A549 (cell line): ENCODE results near the gene GLIS1. TPM values are rescaled to one million over a fixed set of nuclear protein-coding genes. Genes with fewer than 3 reads are reported as not detected.

Source experiments
- ATAC-seq, 2 experiments: fragments of 200-7000 bp in 1 of 2; fragments of >200 bp in 1 of 2; cut with Nextera tagmentation in 1 of 2; cut with Tn5 transposase in 1 of 2; 3 replicates each; pipeline versions ENCODE4 v1.8.0 to v1.9.1; 2018 to 2020; ENCODE audit warnings: mild to moderate bottlenecking in 1 of 2, moderate library complexity in 1 of 2
- CTCF ChIA-PET: fragments of 300-600 bp; sonication (Branson Sonifier 250); formaldehyde crosslinking; extraction: SDS; loops from one replicate; lab custom pipeline; 2021; ENCODE audit warnings: antibody characterized with exemption, inconsistent platforms; lab: Yijun Ruan, JAX
- POLR2A ChIA-PET: fragments of 350-600 bp; formaldehyde crosslinking; extraction: SDS; loops from one replicate; lab custom pipeline; 2021; ENCODE audit warnings: antibody characterized with exemption, inconsistent platforms; lab: Yijun Ruan, JAX
- DNase-seq, 2 experiments: peaks; one replicate each; pipeline versions ENCODE4 v3.0.0 to v3.0.0-alpha.2; 2011 to 2016; ENCODE audit warnings: low read depth in 1 of 2, low spot score in 1 of 2
- FAIRE-seq: peaks from 2 replicates; lab custom pipeline; 2011; peaks lifted over from hg19 to GRCh38; lab: Jason Lieb, UNC
- H3K27ac ChIP-seq, 2 experiments: fragments of >200 bp; sonication (Bioruptor Twin); formaldehyde crosslinking; 3 replicates each; pipeline ENCODE4 v1.5.1; 2016 to 2017
- H3K4me1 ChIP-seq: fragments of >200 bp; sonication (Bioruptor Twin); formaldehyde crosslinking; 3 replicates; pipeline ENCODE4 v1.6.1; 2016
- H3K4me2 ChIP-seq: fragments of >200 bp; sonication (Bioruptor Twin); formaldehyde crosslinking; 3 replicates; pipeline ENCODE4 v1.6.1; 2016
- H3K4me3 ChIP-seq: fragments of >200 bp; sonication (Bioruptor Twin); formaldehyde crosslinking; 3 replicates; pipeline ENCODE4 v1.5.1; 2016
- H3K9me3 ChIP-seq: fragments of >200 bp; sonication (Bioruptor Twin); formaldehyde crosslinking; 3 replicates; pipeline ENCODE4 v1.6.1; 2016
- CBX8 ChIP-seq: fragments of 200-600 bp; sonication (generic); IDR thresholded peaks from 2 replicates; pipeline ENCODE4 v1.6.1; 2016
- CEBPB ChIP-seq, 2 experiments: fragments of >200 bp in 1 of 2; sonication (Bioruptor Twin) in 1 of 2; formaldehyde crosslinking in 1 of 2; IDR thresholded peaks; 2 replicates each; pipeline ENCODE4 v1.6.1; 2012 to 2016
- EHF ChIP-seq: fragments of 250-450 bp; sonication (Bioruptor Pico); IDR thresholded peaks from 2 replicates; pipeline ENCODE4 v1.5.0; 2020; ENCODE audit warnings: mild to moderate bottlenecking
- ELK1 ChIP-seq: fragments of 150-350 bp; IDR thresholded peaks from 2 replicates; pipeline ENCODE4 v1.6.1; 2014; ENCODE audit warnings: low read depth, mild to moderate bottlenecking, low read length
- ESRRA ChIP-seq: fragments of 150-350 bp; IDR thresholded peaks from 2 replicates; pipeline ENCODE4 v1.6.1; 2014; ENCODE audit warnings: mild to moderate bottlenecking, low read length, borderline replicate concordance
- FOSL2 ChIP-seq, 2 experiments: fragments of 450-650 bp in 1 of 2; fragments of >200 bp in 1 of 2; sonication (Bioruptor Twin) in 1 of 2; formaldehyde crosslinking; IDR thresholded peaks; 2 replicates each; pipeline versions ENCODE4 v1.5.0 to v1.6.1; 2016 to 2020; ENCODE audit warnings: mild to moderate bottlenecking in 1 of 2, moderate library complexity in 1 of 2
- GATA3 ChIP-seq: IDR thresholded peaks from 2 replicates; pipeline ENCODE4 v1.6.1; 2012; ENCODE audit warnings: borderline replicate concordance
- HEYL ChIP-seq: fragments of 250-450 bp; sonication (Bioruptor Pico); IDR thresholded peaks from 2 replicates; pipeline ENCODE4 v1.8.0; 2021; ENCODE audit warnings: mild to moderate bottlenecking, moderate library complexity
- HMGXB4 ChIP-seq: fragments of 250-450 bp; sonication (Bioruptor Pico); IDR thresholded peaks from 2 replicates; pipeline ENCODE4 v1.5.0; 2021; ENCODE audit warnings: mild to moderate bottlenecking, moderate library complexity, borderline replicate concordance
- HOXB5 ChIP-seq: fragments of 250-450 bp; sonication (Bioruptor Pico); IDR thresholded peaks from 2 replicates; pipeline ENCODE4 v1.5.0; 2020; ENCODE audit warnings: mild to moderate bottlenecking, moderate library complexity
- JUN ChIP-seq, 2 experiments: fragments of >200 bp; sonication (Bioruptor Twin); formaldehyde crosslinking; IDR thresholded peaks; 2 replicates in 1 of 2; 3 replicates in 1 of 2; pipeline ENCODE4 v1.6.1; 2016 to 2017
- KDM5A ChIP-seq: fragments of 200-600 bp; sonication (generic); IDR thresholded peaks from 2 replicates; pipeline ENCODE4 v1.6.1; 2016; ENCODE audit warnings: antibody characterized with exemption, mild to moderate bottlenecking
- NFE2L2 ChIP-seq: fragments of 150-350 bp; conservative IDR thresholded peaks from 2 replicates; pipeline ENCODE4 v1.6.1; 2014; ENCODE audit warnings: low read length
- NR3C1 ChIP-seq: fragments of >200 bp; sonication (Bioruptor Twin); formaldehyde crosslinking; IDR thresholded peaks from 3 replicates; pipeline ENCODE4 v1.6.1; 2017
- RARB ChIP-seq: fragments of 250-450 bp; sonication (Bioruptor Pico); IDR thresholded peaks from 2 replicates; pipeline ENCODE4 v1.8.0; 2021; ENCODE audit warnings: mild to moderate bottlenecking, moderate library complexity
- RCOR1 ChIP-seq: fragments of 150-350 bp; IDR thresholded peaks from 2 replicates; pipeline ENCODE4 v1.6.1; 2014; ENCODE audit warnings: antibody characterized with exemption, low read length, low read depth
- RFX5 ChIP-seq: fragments of 450-650 bp; IDR thresholded peaks from 2 replicates; pipeline ENCODE4 v1.7.1; 2014; ENCODE audit warnings: antibody characterized with exemption, mild to moderate bottlenecking, moderate library complexity
- RNF2 ChIP-seq: fragments of 200-600 bp; sonication (generic); IDR thresholded peaks from 2 replicates; pipeline ENCODE4 v1.6.1; 2016; ENCODE audit warnings: low read depth, mild to moderate bottlenecking, antibody characterized with exemption, moderate library complexity, borderline replicate concordance
- TFCP2L1 ChIP-seq: fragments of 250-450 bp; sonication (Bioruptor Pico); IDR thresholded peaks from 2 replicates; pipeline ENCODE4 v1.5.0; 2021; ENCODE audit warnings: mild to moderate bottlenecking
- ZC3H11A ChIP-seq: fragments of 450-650 bp; IDR thresholded peaks from 2 replicates; pipeline ENCODE4 v1.6.1; 2014; ENCODE audit warnings: antibody characterized with exemption, mild to moderate bottlenecking
- ZSCAN20 ChIP-seq: fragments of 250-450 bp; sonication (Bioruptor Pico); IDR thresholded peaks from 2 replicates; pipeline ENCODE4 v1.8.0; 2022; ENCODE audit warnings: mild to moderate bottlenecking, moderate library complexity
- WGBS: methylation state at CpG from one replicate; pipeline ENCODE4 v1.1.6; 2017; ENCODE audit errors: missing lambda C conversion rate; 5-methylcytosine and 5-hydroxymethylcytosine counted together
- polyA plus RNA-seq, 4 experiments: library from polyadenylated mRNA; depleted of rRNA in 3 of 4; stranded (reverse); fragments of >200 nt; fragmentation: RNase III in 1 of 4; extraction: RNeasy Plus Mini Kit Qiagen cat#74134 plus additional on column Dnase treatment in 1 of 4; gene quantifications; 2 replicates in 3 of 4; 3 replicates in 1 of 4; pipeline ENCODE4 v1.2.3, GENCODE V29; 2011 to 2017
- TF ChIP-seq, protein P1 (sequence below): IDR thresholded peaks from 2 replicates; pipeline ENCODE4 v1.6.1; 2012; ENCODE audit warnings: low read depth, borderline replicate concordance
- TF ChIP-seq, protein P2 (sequence below): IDR thresholded peaks from 2 replicates; pipeline ENCODE4 v1.6.1; 2012

The GLIS1 gene
- polyA plus RNA-seq, 2 of the 4 experiments (the other 2 are of a cell fraction): 0.04 TPM; not detected in 1

DNA sequence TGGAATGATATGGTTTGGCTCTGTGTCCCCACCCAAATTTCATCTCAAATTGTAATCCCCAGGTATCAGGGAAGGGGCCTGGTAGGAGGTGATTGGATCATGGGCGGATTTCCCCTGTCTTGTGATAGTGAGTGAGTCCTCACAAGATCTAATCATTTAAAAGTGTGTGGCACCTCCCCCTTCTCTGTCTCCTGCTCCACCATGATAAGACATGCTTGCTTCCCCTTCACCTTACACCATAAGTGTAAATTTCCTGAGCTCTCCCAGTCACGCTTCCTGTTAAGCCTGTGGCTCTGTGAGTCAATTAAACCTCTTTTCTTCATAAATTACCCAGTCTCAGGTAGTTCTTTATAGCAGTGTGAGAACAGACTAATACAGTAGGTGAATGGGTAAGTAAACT lies 170.4 kb downstream of the GLIS1 start:
- TF ChIP-seq, protein P1, sequence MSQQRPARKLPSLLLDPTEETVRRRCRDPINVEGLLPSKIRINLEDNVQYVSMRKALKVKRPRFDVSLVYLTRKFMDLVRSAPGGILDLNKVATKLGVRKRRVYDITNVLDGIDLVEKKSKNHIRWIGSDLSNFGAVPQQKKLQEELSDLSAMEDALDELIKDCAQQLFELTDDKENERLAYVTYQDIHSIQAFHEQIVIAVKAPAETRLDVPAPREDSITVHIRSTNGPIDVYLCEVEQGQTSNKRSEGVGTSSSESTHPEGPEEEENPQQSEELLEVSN: no peak
- TF ChIP-seq HEYL (no peak), ZSCAN20 (no peak), RNF2 (no peak), ELK1 (no peak), RCOR1 (no peak), TFCP2L1 (CRISPR knock-in tag) (no peak), RARB (CRISPR knock-in tag) (no peak)
- TF ChIP-seq, protein P2, sequence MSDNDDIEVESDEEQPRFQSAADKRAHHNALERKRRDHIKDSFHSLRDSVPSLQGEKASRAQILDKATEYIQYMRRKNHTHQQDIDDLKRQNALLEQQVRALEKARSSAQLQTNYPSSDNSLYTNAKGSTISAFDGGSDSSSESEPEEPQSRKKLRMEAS: no peak
- TF ChIP-seq, all 56 proteins: peak for 0
- no peak overlapping the region for H3K4me3 ChIP-seq
- ChIA-PET CTCF (no interaction called here), POLR2A (no interaction called here)
- H3K27ac ChIP-seq: no peak overlapping the region
- no peak overlapping the region for H3K4me2 ChIP-seq
- DNase-seq (no peak), FAIRE-seq (no peak), ATAC-seq (no peak)
- no peaks in the 10 kb centered on the region for H3K9me3 ChIP-seq
- H3K4me1 ChIP-seq: peaks cover 7% of the 10 kb centered on the region; the same call in 1 of the 3 replicates
- WGBS: 85% methylated on average over 2 of the region's 2 CpGs

- Histone ChIP-seq H3K4me2 (no peak overlapping the region), H3K4me1 (peaks cover 7% of the 10 kb centered on the region; the same call in 1 of the 3 replicates), H3K27ac (no peak overlapping the region), H3K4me3 (no peak overlapping the region), H3K9me3 (no peaks in the 10 kb centered on the region)
- POLR2A ChIA-PET: no interaction called here
- no peak for TF ChIP-seq RARB (CRISPR knock-in tag)
- no peak for TF ChIP-seq EHF
- no peak for TF ChIP-seq RNF2
- TF ChIP-seq NR3C1: no peak
- no peak for TF ChIP-seq GATA3
- no peak for TF ChIP-seq RFX5
- no peak for TF ChIP-seq HEYL
- TF ChIP-seq HOXB5: no peak
- no peak for TF ChIP-seq ZSCAN20
- TF ChIP-seq CEBPB (IDR thresholded peaks at IDR 0.05): no peak
- TF ChIP-seq JUN (IDR thresholded peaks at IDR 0.05): no peak
- DNase-seq (no peak), ATAC-seq (no peak), FAIRE-seq (no peak)
- CTCF ChIA-PET: no interaction called here
- 94% methylated on average over 3 of the region's 3 CpGs for WGBS
Measured at GRCh38 chr1:53567851-53568250, 171.1 kb downstream of the GLIS1 start.

DNA sequence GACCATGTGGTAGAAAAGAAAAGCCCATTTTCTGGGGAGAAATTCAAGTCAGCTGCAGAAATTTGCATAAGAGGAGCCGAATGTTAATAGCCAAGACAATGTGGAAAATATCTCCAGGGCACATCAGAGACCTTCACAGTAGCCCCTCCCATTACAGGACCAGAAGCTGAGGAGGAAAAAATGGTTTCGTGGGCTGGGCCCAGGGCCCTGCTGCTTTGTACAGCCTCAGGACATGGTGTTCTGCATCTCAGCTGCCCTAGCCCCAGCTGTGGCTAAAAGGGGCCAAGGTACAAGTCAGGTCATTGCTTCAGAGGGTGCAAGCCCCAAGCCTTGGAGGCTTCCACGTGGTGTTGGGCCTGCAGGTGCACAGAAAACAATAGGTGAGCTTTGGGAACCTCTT lies 171.5 kb downstream of the GLIS1 start:
- TF ChIP-seq, protein P1: no peak
- TF ChIP-seq NFE2L2 (no peak), RFX5 (no peak), CBX8 (no peak)
- TF ChIP-seq, protein P2: no peak
- ATAC-seq (no peak), FAIRE-seq (no peak), DNase-seq (no peak)
- WGBS: 53% methylated on average over 2 of the region's 3 CpGs
- no peak overlapping the region for H3K4me3 ChIP-seq
- H3K4me2 ChIP-seq: no peak overlapping the region
- H3K4me1 ChIP-seq: peaks cover 6% of the 10 kb centered on the region; the same call in 1 of the 3 replicates
- no peaks in the 10 kb centered on the region for H3K9me3 ChIP-seq
- CTCF ChIA-PET: no interaction called here
- H3K27ac ChIP-seq: no peak overlapping the region
- POLR2A ChIA-PET: no interaction called here

DNA sequence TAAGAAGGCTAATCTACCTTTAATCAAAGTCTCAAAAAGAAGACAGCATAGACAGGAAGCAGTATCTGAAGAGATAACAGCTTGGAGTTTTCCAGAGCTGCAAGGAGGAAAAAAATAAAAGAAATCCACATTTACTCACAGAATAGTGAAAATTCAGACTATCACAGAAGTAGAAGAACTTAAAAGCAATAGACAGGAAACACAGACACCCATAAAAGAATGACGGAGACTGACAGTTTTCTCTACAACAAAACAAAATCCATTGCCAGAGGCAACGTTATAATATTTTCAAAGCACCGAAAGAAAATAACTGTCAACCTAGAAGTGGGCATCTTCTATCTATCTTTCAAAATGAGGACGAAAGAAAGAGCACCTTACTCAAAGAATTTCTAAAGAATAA lies 175.4 kb downstream of the GLIS1 start:
- TF ChIP-seq ZC3H11A (no peak), KDM5A (no peak), ESRRA (no peak), FOSL2 (IDR thresholded peaks at IDR 0.05) (no peak), FOSL2 (CRISPR knock-in tag; IDR thresholded peaks at IDR 0.05) (no peak), HMGXB4 (CRISPR knock-in tag) (no peak), NR3C1 (no peak)
- TF ChIP-seq, protein P2: no peak
- Histone ChIP-seq H3K4me1 (no peaks in the 10 kb centered on the region), H3K9me3 (no peaks in the 10 kb centered on the region), H3K27ac (no peak overlapping the region), H3K4me2 (no peak overlapping the region), H3K4me3 (no peak overlapping the region)
- DNase-seq: no peak
- 57% methylated on average over 4 of the region's 4 CpGs for WGBS
- no peak for ATAC-seq
- ChIA-PET CTCF (no interaction called here), POLR2A (no interaction called here)
- no peak for FAIRE-seq
